C4-2B (cell line): ENCODE results near the gene ZNF710.
A peak's percentile ranks its signal among the peaks of the same experiment; 100 is the strongest.
"Not testable (repeated sequence)": the region's sequence is repeated elsewhere in the genome, so short reads cannot be mapped to it uniquely, and the experiment has no call there.

Experiments
- H3K27ac ChIP-seq: fragments of 450-650 bp; 2 replicates; pipeline ENCODE4 v1.5.1; 2017
- CTCF ChIP-seq: fragments of 450-650 bp; conservative IDR thresholded peaks from 2 replicates; pipeline ENCODE4 v1.5.1; 2017; ENCODE audit warnings: mild to moderate bottlenecking
- ZFX ChIP-seq: fragments of 450-650 bp; IDR thresholded peaks from 2 replicates; pipeline ENCODE4 v1.6.1; 2017

Gene ZNF710

GRCh38 chr15:90101969-90102890 lies 101.1 kb downstream of the ZNF710 start, which contains the start of gene IDH2:
Gene IDH2, minus strand, starts transcription at chr15:90102468. Its CDS starts 78 bp downstream, at chr15:90102390.
- TF ChIP-seq ZFX = peak; percentile 83
- TF ChIP-seq CTCF = no peak
- H3K27ac ChIP-seq = peak within 1 kb of the TSS; percentile 94

DNA sequence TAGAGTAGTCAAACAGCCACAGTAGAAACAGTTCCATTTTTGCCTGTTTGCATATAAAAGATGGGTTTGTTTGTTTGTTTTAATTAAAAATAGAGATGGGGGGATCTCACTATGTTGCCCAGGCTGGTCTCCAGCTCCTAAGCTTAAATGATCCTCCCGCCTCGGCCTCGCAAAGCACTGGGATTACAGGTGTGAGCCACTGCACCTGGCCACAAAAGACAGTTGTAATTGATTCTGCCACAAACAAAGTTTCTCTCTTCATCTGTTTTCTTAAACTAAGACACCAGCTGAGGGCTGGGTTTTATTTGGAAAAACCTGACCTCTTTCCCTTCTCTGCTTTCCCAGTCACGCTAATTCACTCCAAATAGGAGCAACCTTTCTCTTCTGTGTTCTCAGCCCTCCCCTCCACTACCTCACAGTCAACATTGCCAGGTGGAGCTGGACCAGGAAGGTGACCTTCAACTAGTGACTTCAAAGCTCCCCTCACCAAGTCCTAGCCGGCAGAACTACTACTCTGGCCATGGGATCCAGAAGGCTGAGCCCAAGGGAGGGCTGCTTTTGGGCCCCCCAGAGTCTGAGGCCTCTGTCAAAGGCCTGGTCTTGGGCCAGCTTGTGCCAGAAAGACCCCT lies 102.7 kb downstream of the ZNF710 start:
- TF ChIP-seq ZFX (no peak), CTCF (no peak)

GRCh38 chr15:90104551-90104950 lies 103.4 kb downstream of the ZNF710 start:
- H3K27ac ChIP-seq = peak overlapping the region; percentile 62
- no peak for TF ChIP-seq ZFX
- no peak for TF ChIP-seq CTCF

More for the DNA sequence above, 102.7 kb downstream of the ZNF710 start:
- H3K27ac ChIP-seq = peak overlapping the region; percentile 62

DNA sequence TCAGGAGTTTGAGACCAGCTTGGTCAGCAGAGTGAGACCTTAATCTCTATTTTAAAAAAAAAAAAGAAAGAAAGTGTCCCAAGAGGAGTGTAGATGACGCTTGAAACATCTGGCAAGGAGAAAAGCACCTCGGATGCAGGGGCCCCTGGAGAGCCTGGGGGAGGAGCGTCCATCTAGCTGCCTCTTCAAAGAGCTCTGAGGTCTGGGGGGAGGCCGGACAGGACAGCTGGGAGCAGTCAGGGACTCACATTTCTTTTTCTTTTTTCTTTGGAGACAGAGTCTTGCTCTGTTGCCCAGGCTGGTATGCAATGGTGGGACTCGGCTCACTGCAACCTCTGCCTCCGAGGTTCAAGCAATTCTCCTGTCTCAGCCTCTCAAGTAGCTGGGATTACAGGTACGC lies 104.4 kb downstream of the ZNF710 start:
- no peak for TF ChIP-seq ZFX
- TF ChIP-seq CTCF = no peak
- 0 out of 2 replicates have a peak overlapping the region, but pooled peaks have one; percentile 62 for H3K27ac ChIP-seq

GRCh38 chr15:90106522-90107117 lies 105.5 kb downstream of the ZNF710 start:
- TF ChIP-seq CTCF (no peak), ZFX (no peak)
- H3K27ac ChIP-seq = no peak overlapping the region

DNA sequence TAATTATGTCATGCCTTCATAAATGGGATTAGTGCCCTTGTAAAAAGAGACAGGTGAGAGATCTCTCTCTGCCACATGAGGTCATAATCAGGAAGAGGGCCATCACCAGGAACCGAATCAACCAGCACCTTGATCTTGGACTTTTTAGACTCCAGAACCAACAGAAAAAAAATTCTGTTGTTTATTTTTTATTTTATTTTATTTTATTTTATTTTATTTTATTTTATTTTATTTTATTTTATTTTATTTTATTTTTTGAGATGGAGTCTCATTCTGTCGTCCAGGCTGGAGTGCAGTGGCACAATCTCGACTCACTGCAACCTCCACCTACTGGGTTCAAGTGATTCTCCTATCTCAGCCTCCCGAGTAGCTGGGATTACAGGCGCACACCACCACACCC lies 106.9 kb downstream of the ZNF710 start:
- H3K27ac ChIP-seq = not testable (repeated sequence)

- H3K27ac ChIP-seq = not testable (repeated sequence)
Observed at GRCh38 chr15:90109163-90109751, 108.1 kb downstream of the ZNF710 start.

DNA sequence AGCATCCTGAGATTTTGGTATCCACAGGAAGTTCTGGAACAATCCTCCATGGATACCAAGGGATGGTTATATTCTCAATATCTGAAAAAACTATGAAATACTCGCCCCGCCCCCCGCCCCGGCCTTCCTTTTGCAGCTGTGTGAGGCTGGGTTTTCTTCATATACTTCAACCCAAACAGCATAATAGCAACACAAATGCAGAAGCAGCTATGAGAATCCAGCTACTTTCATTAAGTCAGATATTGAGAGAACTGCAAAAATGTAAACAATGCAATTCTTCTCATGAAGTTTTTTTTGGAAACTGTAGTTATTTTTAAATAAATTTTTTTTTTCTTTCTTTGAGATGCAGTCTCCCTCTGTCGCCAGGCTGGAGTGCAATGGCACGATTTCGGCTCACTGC lies 112.0 kb downstream of the ZNF710 start:
- no peak overlapping the region for H3K27ac ChIP-seq
- TF ChIP-seq ZFX (no peak), CTCF (no peak)
